AG08395 (cell line): ENCODE data around the gene IMPG2.

ENCODE experiments used
- DNase-seq: peaks from one replicate; pipeline ENCODE4 v3.0.0; 2012; ENCODE audit warnings: mixed read lengths, low spot score

The IMPG2 gene

GRCh38 chr3:101184111-101184510 is 136.3 kb downstream of the IMPG2 start:
- DNase-seq, result peak; percentile 7

GRCh38 chr3:101183151-101183550 is 137.2 kb downstream of the IMPG2 start:
- no peak for DNase-seq

- DNase-seq, result no peak
Observed at GRCh38 chr3:101182734-101183133, 137.6 kb downstream of the IMPG2 start.

GRCh38 chr3:101181801-101182200 is 138.6 kb downstream of the IMPG2 start:
- no peak for DNase-seq

GRCh38 chr3:101179637-101180036 is 140.7 kb downstream of the IMPG2 start:
- peak; percentile 85 for DNase-seq

GRCh38 chr3:101177577-101177976 is 142.8 kb downstream of the IMPG2 start:
- no peak for DNase-seq
